HepG2 (cell line): ENCODE results near the gene LAMA5. TPM values are rescaled to one million over a fixed set of nuclear protein-coding genes. Genes with fewer than 3 reads are reported as not detected.
A peak's percentile ranks its signal among the peaks of the same experiment; 100 is the strongest.

Source experiments
- FOXJ3 ChIP-seq: sonication (generic); formaldehyde crosslinking; IDR thresholded peaks from 2 replicates; pipeline ENCODE4 v1.4.0; 2020; ENCODE audit warnings: missing genetic modification reagents, mild to moderate bottlenecking, borderline replicate concordance
- GATAD2A ChIP-seq: IDR thresholded peaks from 2 replicates; pipeline ENCODE4 v1.6.1; 2016
- NFE2L1 ChIP-seq: sonication (generic); formaldehyde crosslinking; IDR thresholded peaks from 2 replicates; pipeline ENCODE4 v1.4.0; 2020; ENCODE audit warnings: missing genetic modification reagents, mild to moderate bottlenecking, borderline replicate concordance
- POLR2AphosphoS5 ChIP-seq: IDR thresholded peaks from 2 replicates; pipeline ENCODE4 v1.6.1; 2012; ENCODE audit warnings: low read depth, low read length
- PTBP1 ChIP-seq: fragments of 200-400 bp; formaldehyde crosslinking; IDR thresholded peaks from 2 replicates; pipeline ENCODE4 v1.6.1; 2018; ENCODE audit warnings: low read length, low read depth; ENCODE audit not compliant: poor library complexity, severe bottlenecking
- SMAD1 ChIP-seq: sonication (generic); formaldehyde crosslinking; IDR thresholded peaks from 2 replicates; pipeline ENCODE4 v1.4.0; 2020; ENCODE audit warnings: missing genetic modification reagents, low read depth, mild to moderate bottlenecking, borderline replicate concordance
- ZNF30 ChIP-seq: sonication (generic); formaldehyde crosslinking; IDR thresholded peaks from 2 replicates; pipeline ENCODE4 v1.5.0; 2020; ENCODE audit warnings: mild to moderate bottlenecking, missing genetic modification reagents
- ZNF33A ChIP-seq: sonication (generic); formaldehyde crosslinking; IDR thresholded peaks from 2 replicates; pipeline ENCODE4 v1.5.1; 2020; ENCODE audit warnings: missing genetic modification reagents, mild to moderate bottlenecking, moderate library complexity, borderline replicate concordance
- ZNF441 ChIP-seq: sonication (generic); formaldehyde crosslinking; IDR thresholded peaks from 2 replicates; pipeline ENCODE4 v1.7.0; 2021; ENCODE audit warnings: missing genetic modification reagents, borderline replicate concordance
- ZNF878 ChIP-seq: sonication (generic); formaldehyde crosslinking; IDR thresholded peaks from 2 replicates; pipeline ENCODE4 v1.8.1; 2023; ENCODE audit warnings: mild to moderate bottlenecking, missing genetic modification reagents, moderate library complexity
- polyA plus RNA-seq, 8 experiments: library from polyadenylated mRNA; depleted of rRNA in 3 of 8; stranded (reverse) in 7 of 8; unstranded in 1 of 8; fragments of >200 nt; fragmentation: Illumina TruSeq in 4 of 8; extraction: Trizol in 4 of 8; gene quantifications; 2 replicates each; pipeline versions ENCODE4 v1.2.1 to v1.2.3, GENCODE V29; 2011 to 2016; ENCODE audit warnings: low read depth in 4 of 8, missing spikeins in 1 of 8, mixed read lengths in 1 of 8; ENCODE audit not compliant: insufficient read depth in 1 of 8
- total RNA-seq, 5 experiments: library from RNA; depleted of rRNA; stranded (reverse); fragments of >200 nt; fragmentation: Illumina TruSeq; extraction: Trizol; gene quantifications; 2 replicates each; pipeline ENCODE4 v1.2.3, GENCODE V29; 2016; ENCODE audit warnings: low read depth in 1 of 5
- TF ChIP-seq, protein P1 (sequence below): sonication (generic); formaldehyde crosslinking; IDR thresholded peaks from 2 replicates; pipeline ENCODE4 v1.4.0; 2020; ENCODE audit warnings: mild to moderate bottlenecking, missing genetic modification reagents
- TF ChIP-seq, protein P2 (sequence below): sonication (generic); formaldehyde crosslinking; IDR thresholded peaks from 2 replicates; pipeline ENCODE4 v1.5.0; 2020; ENCODE audit warnings: missing genetic modification reagents
- TF ChIP-seq, protein P3 (sequence below): sonication (generic); formaldehyde crosslinking; conservative IDR thresholded peaks from 2 replicates; pipeline ENCODE4 v1.5.0; 2020; ENCODE audit warnings: missing genetic modification reagents
- TF ChIP-seq, protein P4 (sequence below): IDR thresholded peaks from 2 replicates; pipeline ENCODE4 v1.6.1; 2016; ENCODE audit warnings: missing genetic modification reagents, missing compliant biosample characterization
- TF ChIP-seq, protein P5 (sequence below): sonication (generic); formaldehyde crosslinking; IDR thresholded peaks from 2 replicates; pipeline ENCODE4 v1.9.0; 2021; ENCODE audit warnings: missing genetic modification reagents, borderline replicate concordance
- TF ChIP-seq, protein P6 (sequence below): sonication (generic); formaldehyde crosslinking; IDR thresholded peaks from 2 replicates; pipeline ENCODE4 v1.8.0; 2023; ENCODE audit warnings: mild to moderate bottlenecking, missing genetic modification reagents

Gene LAMA5
- total and polyA plus RNA-seq, 2 of the 13 experiments (the other 11 are each of a cell fraction or from before 2014, with no cell fraction given) = 21.0 to 44.7 TPM

DNA sequence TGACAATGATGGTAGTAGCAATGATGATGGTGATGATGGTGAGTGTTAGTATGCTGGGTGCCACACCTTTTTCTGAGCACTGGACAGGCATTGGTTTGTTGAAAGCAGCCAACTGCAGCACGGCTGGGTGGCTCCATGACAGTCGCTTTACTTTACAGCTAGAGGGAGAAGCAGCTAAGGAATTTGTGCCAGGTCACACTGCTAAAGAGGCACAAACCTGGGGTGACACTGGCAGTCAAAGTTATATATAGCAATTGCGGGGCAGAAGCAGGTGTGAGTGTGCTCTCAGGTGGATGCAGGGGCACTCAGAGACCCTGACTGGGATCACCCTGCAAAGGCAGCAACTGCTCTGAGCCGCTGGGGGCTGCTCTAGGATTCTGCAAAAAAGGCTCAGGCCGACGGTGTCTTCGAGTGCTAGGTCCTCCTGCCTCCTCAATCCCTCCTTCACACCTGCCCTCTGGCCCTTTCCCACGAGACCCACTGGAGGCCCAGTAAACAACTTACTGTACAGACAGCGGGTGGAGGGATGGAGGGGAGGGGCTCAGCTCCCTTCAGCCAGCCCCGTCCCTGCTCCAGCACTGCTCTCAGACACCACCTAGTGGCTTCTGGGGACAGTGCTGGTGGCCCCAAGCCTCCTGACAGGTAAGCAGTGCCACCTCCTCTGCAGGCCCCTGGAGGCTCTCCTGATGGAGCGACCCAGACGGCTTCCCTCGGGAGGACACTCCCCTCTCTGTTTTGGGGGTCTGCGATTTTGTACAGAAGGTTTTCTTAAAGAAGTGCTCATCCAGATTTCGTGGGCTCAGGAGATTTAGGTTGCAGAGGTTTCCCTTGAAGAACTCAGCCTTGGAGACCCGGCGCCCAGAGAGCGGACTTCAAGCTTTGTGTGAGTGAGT is 15.4 kb upstream of the LAMA5 start (continued):
- TF ChIP-seq, protein P1, sequence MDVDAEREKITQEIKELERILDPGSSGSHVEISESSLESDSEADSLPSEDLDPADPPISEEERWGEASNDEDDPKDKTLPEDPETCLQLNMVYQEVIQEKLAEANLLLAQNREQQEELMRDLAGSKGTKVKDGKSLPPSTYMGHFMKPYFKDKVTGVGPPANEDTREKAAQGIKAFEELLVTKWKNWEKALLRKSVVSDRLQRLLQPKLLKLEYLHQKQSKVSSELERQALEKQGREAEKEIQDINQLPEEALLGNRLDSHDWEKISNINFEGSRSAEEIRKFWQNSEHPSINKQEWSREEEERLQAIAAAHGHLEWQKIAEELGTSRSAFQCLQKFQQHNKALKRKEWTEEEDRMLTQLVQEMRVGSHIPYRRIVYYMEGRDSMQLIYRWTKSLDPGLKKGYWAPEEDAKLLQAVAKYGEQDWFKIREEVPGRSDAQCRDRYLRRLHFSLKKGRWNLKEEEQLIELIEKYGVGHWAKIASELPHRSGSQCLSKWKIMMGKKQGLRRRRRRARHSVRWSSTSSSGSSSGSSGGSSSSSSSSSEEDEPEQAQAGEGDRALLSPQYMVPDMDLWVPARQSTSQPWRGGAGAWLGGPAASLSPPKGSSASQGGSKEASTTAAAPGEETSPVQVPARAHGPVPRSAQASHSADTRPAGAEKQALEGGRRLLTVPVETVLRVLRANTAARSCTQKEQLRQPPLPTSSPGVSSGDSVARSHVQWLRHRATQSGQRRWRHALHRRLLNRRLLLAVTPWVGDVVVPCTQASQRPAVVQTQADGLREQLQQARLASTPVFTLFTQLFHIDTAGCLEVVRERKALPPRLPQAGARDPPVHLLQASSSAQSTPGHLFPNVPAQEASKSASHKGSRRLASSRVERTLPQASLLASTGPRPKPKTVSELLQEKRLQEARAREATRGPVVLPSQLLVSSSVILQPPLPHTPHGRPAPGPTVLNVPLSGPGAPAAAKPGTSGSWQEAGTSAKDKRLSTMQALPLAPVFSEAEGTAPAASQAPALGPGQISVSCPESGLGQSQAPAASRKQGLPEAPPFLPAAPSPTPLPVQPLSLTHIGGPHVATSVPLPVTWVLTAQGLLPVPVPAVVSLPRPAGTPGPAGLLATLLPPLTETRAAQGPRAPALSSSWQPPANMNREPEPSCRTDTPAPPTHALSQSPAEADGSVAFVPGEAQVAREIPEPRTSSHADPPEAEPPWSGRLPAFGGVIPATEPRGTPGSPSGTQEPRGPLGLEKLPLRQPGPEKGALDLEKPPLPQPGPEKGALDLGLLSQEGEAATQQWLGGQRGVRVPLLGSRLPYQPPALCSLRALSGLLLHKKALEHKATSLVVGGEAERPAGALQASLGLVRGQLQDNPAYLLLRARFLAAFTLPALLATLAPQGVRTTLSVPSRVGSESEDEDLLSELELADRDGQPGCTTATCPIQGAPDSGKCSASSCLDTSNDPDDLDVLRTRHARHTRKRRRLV (CRISPR knock-in tag) = peak; percentile 59; the same call in 1 of the 2 replicates
- TF ChIP-seq PTBP1 (peak; percentile 97), ZNF441 (CRISPR knock-in tag) (no peak), NFE2L1 (CRISPR knock-in tag) (no peak), GATAD2A (CRISPR knock-in tag) (peak; percentile 86), ZNF33A (CRISPR knock-in tag) (no peak), ZNF30 (CRISPR knock-in tag) (no peak), POLR2AphosphoS5 (peak; percentile 53; the same call in 1 of the 2 replicates), FOXJ3 (CRISPR knock-in tag) (peak; percentile 73), ZNF878 (no peak), SMAD1 (CRISPR knock-in tag) (peak; percentile 92; the same call in 1 of the 2 replicates)
- TF ChIP-seq, protein P2, sequence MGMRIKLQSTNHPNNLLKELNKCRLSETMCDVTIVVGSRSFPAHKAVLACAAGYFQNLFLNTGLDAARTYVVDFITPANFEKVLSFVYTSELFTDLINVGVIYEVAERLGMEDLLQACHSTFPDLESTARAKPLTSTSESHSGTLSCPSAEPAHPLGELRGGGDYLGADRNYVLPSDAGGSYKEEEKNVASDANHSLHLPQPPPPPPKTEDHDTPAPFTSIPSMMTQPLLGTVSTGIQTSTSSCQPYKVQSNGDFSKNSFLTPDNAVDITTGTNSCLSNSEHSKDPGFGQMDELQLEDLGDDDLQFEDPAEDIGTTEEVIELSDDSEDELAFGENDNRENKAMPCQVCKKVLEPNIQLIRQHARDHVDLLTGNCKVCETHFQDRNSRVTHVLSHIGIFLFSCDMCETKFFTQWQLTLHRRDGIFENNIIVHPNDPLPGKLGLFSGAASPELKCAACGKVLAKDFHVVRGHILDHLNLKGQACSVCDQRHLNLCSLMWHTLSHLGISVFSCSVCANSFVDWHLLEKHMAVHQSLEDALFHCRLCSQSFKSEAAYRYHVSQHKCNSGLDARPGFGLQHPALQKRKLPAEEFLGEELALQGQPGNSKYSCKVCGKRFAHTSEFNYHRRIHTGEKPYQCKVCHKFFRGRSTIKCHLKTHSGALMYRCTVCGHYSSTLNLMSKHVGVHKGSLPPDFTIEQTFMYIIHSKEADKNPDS (CRISPR knock-in tag) = no peak
- TF ChIP-seq, protein P3, sequence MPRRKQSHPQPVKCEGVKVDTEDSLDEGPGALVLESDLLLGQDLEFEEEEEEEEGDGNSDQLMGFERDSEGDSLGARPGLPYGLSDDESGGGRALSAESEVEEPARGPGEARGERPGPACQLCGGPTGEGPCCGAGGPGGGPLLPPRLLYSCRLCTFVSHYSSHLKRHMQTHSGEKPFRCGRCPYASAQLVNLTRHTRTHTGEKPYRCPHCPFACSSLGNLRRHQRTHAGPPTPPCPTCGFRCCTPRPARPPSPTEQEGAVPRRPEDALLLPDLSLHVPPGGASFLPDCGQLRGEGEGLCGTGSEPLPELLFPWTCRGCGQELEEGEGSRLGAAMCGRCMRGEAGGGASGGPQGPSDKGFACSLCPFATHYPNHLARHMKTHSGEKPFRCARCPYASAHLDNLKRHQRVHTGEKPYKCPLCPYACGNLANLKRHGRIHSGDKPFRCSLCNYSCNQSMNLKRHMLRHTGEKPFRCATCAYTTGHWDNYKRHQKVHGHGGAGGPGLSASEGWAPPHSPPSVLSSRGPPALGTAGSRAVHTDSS (CRISPR knock-in tag) = peak; percentile 11; the same call in 1 of the 2 replicates
- TF ChIP-seq, protein P4, sequence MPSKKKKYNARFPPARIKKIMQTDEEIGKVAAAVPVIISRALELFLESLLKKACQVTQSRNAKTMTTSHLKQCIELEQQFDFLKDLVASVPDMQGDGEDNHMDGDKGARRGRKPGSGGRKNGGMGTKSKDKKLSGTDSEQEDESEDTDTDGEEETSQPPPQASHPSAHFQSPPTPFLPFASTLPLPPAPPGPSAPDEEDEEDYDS = peak; percentile 56; the same call in 1 of the 2 replicates
- TF ChIP-seq, protein P5, sequence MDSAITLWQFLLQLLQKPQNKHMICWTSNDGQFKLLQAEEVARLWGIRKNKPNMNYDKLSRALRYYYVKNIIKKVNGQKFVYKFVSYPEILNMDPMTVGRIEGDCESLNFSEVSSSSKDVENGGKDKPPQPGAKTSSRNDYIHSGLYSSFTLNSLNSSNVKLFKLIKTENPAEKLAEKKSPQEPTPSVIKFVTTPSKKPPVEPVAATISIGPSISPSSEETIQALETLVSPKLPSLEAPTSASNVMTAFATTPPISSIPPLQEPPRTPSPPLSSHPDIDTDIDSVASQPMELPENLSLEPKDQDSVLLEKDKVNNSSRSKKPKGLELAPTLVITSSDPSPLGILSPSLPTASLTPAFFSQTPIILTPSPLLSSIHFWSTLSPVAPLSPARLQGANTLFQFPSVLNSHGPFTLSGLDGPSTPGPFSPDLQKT (CRISPR knock-in tag) = no peak
- TF ChIP-seq, protein P6, sequence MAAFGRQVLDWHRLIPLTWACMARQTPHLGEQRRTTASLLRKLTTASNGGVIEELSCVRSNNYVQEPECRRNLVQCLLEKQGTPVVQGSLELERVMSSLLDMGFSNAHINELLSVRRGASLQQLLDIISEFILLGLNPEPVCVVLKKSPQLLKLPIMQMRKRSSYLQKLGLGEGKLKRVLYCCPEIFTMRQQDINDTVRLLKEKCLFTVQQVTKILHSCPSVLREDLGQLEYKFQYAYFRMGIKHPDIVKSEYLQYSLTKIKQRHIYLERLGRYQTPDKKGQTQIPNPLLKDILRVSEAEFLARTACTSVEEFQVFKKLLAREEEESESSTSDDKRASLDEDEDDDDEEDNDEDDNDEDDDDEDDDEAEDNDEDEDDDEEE (CRISPR knock-in tag) = no peak
